C4-2B (cell line): Measurements from ENCODE around the gene MED23.

Experiments
- H3K27ac ChIP-seq: fragments of 450-650 bp; 2 replicates; pipeline ENCODE4 v1.5.1; 2017
- ZFX ChIP-seq: fragments of 450-650 bp; IDR thresholded peaks from 2 replicates; pipeline ENCODE4 v1.6.1; 2017
- TF ChIP-seq, protein P1 (sequence below): fragments of 450-650 bp; conservative IDR thresholded peaks from 2 replicates; pipeline ENCODE4 v1.5.1; 2017; ENCODE audit warnings: mild to moderate bottlenecking

Gene MED23

DNA sequence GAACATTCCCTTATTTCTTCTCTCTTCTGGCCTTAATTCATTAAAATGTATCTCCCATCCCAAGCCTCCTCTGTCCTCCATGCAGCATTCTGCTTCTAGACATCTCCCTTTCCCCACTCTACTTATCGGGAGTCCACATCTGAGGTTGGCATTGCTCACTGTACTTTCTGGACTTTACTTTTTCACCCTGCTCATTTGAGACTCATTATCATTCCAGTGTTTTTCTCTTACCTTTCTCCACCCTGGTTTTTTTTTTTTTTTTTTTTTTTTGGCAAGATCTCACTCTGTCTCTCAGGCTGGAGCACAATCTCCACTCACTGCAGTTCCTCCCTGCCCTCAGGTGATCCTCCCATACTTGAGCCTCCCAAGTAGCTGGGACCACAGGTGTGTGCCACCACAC lies 13.5 kb upstream of the MED23 start:
- TF ChIP-seq, protein P1, sequence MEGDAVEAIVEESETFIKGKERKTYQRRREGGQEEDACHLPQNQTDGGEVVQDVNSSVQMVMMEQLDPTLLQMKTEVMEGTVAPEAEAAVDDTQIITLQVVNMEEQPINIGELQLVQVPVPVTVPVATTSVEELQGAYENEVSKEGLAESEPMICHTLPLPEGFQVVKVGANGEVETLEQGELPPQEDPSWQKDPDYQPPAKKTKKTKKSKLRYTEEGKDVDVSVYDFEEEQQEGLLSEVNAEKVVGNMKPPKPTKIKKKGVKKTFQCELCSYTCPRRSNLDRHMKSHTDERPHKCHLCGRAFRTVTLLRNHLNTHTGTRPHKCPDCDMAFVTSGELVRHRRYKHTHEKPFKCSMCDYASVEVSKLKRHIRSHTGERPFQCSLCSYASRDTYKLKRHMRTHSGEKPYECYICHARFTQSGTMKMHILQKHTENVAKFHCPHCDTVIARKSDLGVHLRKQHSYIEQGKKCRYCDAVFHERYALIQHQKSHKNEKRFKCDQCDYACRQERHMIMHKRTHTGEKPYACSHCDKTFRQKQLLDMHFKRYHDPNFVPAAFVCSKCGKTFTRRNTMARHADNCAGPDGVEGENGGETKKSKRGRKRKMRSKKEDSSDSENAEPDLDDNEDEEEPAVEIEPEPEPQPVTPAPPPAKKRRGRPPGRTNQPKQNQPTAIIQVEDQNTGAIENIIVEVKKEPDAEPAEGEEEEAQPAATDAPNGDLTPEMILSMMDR, result no peak
- no peak for TF ChIP-seq ZFX
- no peak overlapping the region for H3K27ac ChIP-seq

DNA sequence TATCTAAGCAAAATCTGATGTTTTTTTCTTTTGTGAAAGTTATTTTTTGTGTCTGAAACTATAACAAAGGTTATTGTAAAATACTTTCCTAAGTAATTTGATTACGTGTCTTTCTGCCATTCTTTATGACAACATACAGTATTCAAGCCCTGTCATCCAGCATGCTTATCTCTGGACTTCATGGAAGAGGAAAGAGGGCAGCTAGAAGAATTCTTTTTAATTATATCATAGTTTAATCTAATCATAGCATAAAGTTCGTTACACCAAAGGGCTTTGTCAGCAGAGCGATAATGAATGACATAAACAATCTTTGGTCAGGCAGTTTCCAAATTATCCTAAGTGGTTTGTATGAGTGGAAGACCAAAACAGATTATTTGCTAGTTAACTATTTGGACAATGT lies 12.5 kb upstream of the MED23 start:
- no peak for TF ChIP-seq ZFX
- TF ChIP-seq, protein P1, result no peak
- no peak overlapping the region for H3K27ac ChIP-seq

DNA sequence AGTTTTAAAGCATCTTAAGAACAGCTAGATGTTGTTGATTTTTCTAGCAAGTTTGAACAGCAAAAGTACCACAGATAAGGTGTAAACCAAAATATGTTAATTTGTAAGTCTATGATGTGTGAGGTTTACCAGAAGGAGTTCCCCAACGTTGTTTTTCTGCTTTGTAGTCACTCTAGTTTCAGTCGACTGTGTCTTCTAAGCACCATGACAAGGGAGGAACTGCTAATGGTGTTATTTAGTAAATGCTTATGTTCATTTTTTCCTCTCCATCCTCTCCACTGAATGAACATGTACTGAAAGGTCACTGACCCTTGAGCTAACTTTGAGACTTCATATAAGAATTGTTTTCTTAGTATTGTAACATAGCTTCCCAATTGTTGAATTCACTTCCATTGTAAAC lies 12.1 kb upstream of the MED23 start:
- no peak overlapping the region for H3K27ac ChIP-seq
- TF ChIP-seq, protein P1, result no peak
- no peak for TF ChIP-seq ZFX

DNA sequence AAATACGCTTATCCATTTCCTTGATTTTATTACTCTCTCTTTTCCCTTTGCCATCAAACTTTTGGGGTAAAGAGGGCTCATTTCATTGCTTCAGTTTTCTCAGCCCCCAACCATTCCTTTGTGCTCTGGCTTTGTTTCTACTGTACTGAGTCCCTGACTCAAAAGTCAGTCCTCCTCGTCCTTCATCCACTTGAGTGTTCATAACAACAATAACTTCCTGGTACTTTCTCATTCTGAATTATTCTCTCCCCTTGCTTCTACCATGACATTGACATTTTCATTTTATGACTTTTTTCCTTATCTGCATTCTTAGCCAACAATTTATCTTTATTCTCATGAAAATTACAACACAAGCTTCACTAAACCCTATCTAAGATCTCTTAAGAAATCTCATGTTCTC lies 10.0 kb upstream of the MED23 start:
- H3K27ac ChIP-seq, result no peak overlapping the region
- TF ChIP-seq ZFX, result no peak
- TF ChIP-seq, protein P1, result no peak

DNA sequence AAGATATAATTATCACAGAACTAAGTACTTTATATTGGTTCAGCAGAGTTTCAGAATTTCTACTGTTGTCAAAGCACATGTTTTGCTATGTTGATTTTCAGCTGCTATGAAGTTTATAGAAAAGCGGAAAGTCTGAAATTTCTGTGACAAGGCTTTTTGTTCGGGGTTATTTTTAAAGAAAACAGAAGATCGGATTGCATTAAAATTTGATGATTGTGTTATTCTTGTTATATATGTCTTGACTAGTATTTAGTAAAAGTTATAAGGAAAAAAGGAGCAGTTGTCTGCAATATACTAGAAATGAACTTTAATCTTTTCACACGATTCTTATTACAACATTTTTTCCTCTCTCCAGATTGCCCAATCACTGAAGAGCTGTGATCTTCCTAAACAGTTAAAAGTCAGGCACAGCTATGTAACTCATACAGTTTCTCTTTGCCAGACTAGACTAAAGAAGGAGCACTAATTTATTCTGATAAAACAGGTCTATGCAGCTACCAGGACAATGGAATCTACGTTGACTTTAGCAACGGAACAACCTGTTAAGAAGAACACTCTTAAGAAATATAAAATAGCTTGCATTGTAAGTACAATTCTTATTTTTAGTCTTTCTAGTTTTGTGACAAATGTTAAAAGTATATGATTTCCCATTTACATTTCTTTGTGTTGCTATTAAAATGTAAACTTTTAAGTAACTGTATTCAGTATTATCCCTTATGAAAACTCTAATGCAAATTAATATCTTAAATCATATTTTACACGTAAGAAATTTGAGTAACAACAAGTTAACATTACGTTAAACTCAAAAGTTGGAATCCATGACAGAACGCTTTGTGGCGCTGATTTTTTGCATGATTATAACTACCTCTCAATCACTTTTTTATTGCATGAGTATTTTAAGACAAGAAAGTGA lies 9.1 kb upstream of the MED23 start, which contains the start of gene ENPP3:
ENPP3 (plus strand) TSS at position 423 of the 913 bp plus-strand sequence; CDS start at position 506, 83 bp downstream.
- no peak within 1 kb of the TSS for H3K27ac ChIP-seq
- TF ChIP-seq ZFX, result no peak
- TF ChIP-seq, protein P1, result no peak

DNA sequence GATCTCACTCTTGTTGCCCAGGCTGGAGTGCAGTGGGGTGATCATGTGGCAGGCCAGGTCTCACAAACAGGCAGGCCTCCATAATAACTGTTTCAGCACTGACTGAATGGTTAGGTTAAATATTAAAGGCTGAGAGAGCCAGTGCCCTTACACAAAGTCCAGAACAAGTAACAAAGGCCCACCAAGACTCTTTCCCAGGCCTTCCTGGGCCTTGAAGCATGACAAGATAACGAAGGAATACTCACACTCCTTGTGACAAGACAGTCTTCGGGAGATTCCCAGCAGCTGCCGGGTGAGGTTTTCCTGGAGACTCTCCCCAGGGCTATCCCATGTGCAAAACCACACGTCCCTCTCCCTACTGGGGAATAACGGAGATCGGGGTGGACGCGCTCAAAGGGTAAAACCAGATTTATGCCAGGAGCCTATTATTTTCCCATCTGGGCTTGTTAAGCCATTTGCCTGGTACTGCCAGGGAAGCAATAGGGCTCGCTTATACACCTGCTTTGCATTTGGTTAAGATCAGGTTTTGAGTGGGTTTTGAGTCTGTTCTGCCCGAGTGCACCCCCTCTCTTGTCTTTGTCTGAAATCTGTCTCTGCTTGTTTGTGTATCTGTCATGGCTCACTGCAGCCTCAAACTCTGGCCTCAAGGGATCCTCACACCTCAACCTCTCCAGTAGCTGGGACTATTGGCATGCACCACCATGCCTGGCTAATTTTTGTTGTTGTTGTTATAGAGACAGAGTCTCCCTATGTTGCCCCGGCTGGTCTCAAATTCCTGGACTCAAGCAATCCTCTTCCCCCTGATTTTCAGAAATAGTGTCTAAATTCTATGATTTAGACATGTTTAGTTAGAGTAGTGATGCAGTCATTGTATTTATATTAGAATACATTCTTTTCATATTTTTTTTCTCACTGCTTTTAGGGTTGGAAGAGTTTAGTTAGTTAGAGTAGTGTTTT lies 7.6 kb upstream of the MED23 start:
- H3K27ac ChIP-seq, result no peak overlapping the region
- TF ChIP-seq, protein P1, result no peak
- no peak for TF ChIP-seq ZFX
